M059J (cell line): Measurements from ENCODE around the gene GUCY1A1. TPM values are rescaled to one million over a fixed set of nuclear protein-coding genes. Genes with fewer than 3 reads are reported as not detected.

Experiments
- DNase-seq: peaks from one replicate; pipeline ENCODE4 v3.0.0-alpha.2; 2012; ENCODE audit warnings: low read depth
- total RNA-seq: library from RNA; depleted of rRNA; stranded (reverse); fragments of >200 nt; shearing (Covaris generic); gene quantifications from 2 replicates; pipeline ENCODE4 v1.2.3, GENCODE V29; 2014

Gene GUCY1A1
- total RNA-seq, 1 experiment from 2014 or later = 0.15 TPM

DNA sequence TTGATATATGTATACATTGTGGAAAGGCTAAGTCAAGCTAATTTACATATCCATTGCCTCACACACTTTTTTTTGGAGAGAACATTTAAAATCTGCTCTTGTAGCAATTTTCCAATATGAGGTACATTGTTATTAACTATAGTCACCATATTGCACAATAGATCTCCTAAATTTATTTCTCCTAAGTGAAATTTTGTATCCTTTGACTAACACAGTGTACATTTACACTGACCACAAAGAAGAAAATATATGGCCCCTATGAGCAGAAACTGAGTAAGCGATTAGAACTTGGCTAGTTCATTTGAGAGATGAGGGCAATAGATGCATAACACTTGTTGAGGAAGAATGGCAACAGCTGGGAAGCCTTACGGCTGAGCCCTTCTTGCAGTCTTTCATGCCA, 71.9 kb downstream of the GUCY1A1 start:
- DNase-seq = no peak

DNA sequence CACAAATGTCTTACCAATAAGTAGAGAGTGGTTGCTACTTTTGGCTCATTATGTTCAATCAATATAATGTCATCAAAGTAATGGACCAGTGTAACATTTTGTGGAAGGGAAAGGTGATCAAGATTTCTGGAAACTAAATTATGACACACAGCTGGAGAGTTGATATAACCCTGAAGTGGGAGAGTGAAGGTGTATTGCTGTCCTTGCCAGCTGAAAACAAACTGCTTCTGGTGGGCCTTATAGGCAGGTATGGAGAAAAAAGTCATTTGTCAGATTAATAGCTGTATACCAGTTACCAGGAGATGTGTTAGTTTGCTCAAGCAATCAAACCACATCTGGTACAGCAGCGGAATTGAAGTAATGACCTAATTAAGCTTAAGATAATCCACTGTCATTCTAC, 74.9 kb downstream of the GUCY1A1 start:
- no peak for DNase-seq

DNA sequence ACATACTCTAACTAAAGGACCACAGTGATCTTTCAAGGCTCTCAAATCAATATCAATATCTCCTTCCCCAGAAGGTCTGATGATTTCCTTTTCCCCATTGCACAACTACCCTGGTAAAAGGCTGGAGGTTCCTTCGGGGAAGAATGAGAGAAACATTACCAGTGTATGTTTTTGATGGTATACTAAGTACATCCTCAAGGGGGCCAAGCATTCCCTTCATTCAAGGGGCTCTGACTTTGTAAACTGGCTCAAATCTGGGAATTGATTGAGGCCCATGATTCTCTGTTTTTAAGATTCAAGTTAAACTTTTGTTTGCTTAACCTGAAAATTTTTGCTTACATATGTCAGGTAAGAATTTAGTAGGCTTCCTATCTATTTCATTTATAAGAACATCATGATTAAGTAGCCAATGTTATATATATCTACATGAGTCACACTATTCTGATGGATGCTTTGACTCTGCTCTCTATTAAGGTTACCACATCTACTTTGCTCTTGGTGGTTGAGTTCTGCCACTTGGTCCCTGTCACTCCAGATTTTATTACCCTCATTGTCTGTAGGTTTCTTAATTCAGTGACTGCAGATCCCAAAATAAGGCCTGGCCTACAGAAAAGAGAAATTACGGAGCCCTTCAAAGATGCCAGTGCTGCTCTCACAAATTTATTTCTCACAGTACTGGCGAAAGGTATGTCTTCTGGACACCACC, 75.8 kb downstream of the GUCY1A1 start:
- no peak for DNase-seq

DNA sequence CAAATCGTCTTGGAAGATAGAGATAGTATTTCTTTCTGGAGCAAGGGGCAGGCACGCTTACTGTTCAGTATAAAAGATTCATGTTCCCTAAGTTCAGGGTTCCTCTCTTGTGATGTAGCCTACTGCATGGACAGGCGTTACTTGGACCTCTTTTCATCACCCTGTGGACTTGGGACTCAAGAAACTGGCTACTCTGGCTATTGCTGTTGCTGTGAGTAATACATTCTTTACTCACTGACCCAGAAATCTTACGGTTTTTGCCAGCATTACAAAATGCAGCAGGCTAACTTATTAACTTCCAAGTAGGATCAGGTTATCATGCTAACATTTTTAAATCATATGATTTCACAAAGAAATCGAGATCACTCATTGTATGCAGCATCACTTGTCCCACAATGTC, 79.3 kb downstream of the GUCY1A1 start:
- peak; percentile 29 for DNase-seq

DNA sequence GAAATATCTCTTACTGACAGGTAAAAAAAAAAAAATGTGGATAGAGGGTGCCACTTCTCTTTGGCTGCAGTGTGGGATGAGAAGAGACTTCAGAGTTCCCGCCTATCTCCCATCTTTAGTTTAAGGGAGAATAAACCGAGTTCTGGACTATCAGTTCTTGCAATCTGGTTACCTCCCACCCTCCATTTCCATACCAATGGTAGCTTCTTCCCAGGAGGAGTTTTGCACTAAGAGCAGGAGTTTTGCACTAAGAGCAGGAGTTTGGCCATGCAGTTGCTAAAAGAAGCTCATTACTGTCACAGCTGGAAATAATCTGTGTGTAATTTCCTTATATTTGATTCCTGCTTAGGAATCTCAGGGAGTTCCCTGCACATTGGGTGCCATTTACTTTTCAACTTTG, 81.4 kb downstream of the GUCY1A1 start:
- DNase-seq = no peak

DNA sequence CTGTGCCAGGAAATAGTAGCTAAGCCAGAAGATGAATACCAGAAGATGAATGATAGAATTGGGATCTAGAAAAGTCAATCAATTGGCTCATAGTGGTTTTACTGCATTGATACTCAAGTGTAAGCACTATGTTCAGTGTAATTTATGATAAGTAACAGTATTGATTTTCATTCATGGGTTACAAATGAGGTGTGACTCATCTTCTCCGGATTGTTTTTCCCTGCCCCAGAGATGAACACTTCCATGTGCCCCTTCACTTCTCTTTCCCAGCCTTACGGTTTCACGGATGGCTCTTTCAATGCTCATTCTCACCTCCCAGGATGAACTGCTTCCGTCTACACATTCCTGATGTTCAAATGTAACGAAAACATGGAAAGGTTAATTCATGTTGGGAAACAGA, 82.4 kb downstream of the GUCY1A1 start:
- DNase-seq = no peak

DNA sequence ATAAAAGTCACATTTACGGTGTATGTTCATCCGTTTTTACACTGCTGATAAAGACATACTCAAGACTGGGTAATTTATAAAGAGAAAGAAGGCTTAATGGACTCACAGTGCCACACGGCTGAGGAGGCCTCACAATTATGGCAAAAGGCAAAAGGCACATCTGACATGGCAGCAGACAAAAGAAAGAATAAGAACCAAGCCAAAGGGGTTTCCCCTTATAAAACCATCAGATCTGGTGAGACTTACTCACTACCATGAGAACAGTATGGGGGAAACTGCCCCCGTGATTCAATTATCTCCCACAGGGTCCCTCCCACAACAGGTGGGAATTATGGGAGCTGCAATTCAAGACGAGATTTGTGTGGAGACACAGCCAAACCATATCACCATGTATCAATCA, 84.9 kb downstream of the GUCY1A1 start:
- no peak for DNase-seq

DNA sequence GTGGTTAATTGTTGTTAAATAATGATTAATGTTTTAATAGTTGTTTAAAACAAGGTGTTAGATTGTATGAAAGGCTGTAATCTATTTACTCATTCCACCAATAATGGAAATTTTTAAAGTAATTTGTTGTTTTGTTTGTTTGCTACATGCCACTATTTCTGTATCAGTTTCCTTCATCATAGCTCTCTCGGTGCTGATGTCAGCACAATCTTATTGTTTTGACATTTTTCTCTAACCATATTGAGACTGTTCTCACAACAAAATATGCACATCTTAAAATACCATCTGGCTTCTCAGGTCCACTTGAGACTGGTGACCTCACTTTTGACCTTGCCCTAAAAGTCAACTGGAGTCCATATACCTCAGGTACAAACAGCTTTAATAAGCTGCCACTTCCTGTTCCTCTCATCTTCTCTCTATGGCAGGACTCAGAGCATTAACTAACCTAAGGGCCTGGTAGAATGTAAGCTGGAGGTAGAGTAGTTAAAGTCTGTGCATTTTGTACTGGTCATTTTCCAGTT, 91.2 kb downstream of the GUCY1A1 start:
- DNase-seq = no peak

DNA sequence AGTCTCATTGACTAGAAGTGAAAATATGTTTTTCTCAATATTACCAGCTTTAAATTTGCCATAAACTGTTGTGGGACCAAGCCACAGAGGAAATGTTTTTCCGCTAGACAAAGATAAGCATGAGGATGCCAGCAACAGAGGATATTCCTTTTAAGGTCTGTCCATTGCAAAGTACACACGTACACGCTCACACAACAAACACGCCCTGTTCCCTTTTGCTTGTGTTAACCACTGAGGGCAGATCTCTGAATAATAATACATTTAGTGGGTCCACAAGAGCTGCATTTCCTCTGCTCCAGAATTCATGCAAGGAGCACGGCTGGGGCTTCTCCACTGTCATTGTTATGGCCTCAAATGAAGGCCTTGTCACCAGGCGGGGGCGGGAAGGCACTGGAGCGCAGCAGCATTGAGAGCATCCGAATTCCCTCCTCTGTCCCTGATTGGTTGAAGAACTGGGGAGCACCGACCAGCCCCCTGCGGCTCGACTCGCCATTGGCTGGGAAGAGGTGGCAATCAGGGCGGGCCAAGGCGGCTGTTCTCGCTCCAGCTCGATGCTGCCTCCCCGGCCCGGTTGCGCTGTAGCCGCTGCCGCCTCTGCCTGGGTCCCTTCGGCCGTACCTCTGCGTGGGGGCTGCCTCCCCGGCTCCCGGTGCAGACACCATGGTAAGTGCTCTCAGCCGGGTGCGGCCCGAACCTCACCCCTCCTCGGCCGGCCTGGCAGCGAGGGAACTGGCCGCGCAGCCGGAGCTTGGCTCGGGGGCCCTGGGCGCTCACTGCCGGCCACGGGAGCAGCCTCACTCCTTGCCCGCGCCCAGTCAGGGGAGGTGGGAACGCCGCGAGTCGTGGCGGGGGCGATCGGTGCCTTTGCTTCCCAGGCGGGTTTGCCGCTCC, 92.1 kb downstream of the GUCY1A1 start, which contains the start of gene GUCY1B1:
TSS of gene GUCY1B1 (plus strand) at position 541 of the 891 bp plus-strand sequence. CDS start at position 661, 120 bp downstream.
- DNase-seq = peak; percentile 85

DNA sequence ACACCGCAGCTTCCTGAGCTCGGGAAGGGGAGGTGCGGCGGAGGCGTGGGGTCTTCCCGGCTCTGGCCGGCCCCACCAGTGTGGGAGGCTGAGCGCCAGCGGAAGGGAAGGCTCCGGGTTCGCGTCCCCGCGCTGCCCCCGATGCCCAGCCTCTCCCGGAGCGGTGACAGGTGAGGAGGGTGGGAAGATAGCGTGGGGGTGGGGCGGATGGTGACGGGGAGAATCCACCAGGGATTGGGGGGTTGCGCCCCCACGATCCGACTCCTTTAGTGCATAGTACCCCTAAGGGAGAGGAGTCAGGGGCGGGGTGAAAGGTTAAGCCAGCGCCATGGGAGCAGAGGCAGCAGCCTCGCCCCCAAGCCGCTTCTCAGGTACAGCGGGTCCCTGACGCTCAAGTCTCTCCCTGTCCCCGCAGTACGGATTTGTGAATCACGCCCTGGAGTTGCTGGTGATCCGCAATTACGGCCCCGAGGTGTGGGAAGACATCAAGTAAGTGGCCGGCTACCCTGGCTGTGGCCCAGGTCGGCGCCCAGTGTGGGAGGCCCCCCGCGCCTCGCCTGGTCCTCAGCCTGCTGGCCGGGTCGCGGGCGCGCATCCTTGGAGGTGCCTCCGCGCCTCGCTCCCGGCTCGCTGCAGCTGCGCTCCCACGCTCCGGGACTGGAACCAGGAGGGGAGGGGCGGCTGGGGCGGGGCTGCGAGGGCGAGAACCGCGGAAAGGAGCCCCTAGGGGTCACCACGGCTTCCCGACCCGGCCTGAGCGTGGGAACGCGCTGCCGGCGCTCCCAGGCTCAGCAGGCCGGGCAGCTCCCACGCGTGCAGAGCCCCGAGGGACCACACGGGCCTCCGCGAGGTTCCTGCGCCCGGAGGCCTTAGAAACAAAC, 93.0 kb downstream of the GUCY1A1 start:
- peak; percentile 25 for DNase-seq

DNA sequence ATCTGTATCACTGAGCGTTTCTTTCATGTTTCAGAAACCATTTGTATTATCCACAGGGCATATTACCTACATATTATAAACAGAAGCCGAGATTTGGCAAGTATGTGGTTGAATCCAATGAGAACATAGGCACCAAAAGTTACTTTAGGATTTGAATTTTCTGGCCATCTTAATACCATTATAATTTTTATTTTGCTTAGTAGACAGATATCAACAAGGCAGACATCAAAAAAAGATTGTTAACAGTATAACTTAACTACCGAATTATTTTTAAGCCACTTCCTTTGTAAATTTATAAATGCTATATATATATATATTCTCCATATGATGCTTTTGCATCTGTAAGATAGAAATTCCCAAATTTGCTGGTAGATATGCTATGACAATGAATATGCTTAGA, 94.4 kb downstream of the GUCY1A1 start:
- no peak for DNase-seq

DNA sequence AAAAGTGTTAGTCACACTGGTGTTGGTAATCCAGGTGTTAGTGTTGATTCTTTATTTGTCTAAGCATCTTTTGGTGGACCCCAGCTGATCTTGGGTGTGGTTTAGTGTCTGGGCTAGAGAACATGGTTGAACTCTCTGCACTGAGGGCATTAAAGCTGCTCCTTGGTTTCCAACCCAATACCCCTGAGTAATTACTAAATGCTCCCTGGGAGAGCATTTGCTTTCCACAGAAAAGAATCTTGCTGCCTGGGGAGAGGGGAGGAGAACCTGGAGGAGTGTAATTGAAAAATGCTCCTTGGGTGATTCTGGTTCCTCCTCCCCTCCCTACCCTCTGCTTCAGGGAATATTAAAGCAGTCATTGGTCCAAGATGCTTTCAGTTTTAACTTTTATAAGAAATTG, 95.3 kb downstream of the GUCY1A1 start:
- DNase-seq = no peak

DNA sequence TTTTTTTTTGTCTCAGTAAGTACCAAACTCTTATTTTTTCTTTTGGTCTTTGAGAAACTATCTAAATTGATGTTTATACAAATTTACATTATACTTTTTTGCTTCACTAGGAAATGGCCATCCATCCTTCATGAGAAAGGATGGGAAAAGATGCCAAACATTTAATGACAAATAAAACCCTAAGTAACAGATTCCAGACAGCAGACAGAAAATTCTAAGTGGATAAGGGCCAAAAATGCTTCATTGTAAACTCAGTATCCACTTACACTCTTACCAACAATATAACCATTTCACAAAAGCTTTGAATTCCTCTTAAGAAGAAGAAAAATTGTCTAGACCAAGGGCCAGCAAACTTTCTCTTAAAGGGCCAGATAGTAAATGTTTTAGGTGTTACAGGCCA, 95.7 kb downstream of the GUCY1A1 start:
- DNase-seq = no peak

DNA sequence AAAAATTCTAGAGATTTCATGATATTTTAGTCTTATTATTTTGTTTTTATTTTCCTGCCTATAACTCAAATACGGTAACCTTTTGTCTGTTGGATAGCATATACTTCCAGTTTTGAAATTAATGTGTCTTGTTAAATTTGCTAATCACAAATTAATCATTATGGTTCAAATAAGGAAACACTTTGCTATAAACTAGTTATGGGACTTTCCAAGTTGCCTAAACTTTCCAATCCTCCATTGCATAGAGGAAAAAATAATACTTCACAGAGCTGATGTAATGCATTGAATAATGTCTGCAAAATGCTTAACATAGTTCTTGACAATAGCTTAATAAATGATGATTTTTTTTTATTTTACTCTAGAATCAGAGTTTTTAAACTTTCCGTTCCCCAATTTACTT, 96.9 kb downstream of the GUCY1A1 start:
- no peak for DNase-seq

DNA sequence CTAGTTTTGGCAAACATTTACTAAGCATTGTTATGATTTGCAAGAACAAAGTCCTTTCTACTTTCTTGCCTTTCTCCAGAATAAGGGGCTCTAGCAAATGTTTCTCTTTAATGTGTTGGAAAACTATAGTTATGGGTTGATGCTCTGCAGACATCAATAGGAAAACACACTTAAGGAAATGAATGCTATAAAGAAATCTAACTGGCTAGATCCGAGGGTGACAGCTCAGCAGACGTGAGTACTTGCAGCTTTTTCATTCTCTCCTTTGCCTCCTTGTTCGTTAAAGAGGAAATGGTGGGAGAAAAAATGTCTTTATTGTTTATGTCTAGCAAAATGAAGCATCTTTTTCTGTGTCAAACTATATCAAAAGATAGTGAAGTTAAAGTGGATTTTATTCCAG, 98.5 kb downstream of the GUCY1A1 start:
- no peak for DNase-seq

DNA sequence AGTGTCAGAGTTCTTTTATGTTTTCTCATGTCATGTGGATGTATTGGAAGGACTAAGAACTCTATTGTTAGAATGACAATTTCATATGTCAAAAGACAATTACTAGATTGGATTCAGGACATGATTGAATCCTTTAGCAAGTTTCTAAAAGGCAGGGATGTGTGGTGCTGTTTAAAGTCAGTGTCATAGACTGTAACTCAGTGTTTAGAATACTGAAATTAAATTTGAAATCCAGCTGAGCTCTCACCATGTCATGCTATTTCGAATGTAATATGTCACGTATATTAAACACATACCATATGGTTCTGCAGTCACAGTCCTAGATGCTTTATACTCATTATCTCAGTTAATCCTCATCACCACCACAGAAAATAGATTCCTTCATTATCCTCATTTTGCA, 100.0 kb downstream of the GUCY1A1 start:
- no peak for DNase-seq

DNA sequence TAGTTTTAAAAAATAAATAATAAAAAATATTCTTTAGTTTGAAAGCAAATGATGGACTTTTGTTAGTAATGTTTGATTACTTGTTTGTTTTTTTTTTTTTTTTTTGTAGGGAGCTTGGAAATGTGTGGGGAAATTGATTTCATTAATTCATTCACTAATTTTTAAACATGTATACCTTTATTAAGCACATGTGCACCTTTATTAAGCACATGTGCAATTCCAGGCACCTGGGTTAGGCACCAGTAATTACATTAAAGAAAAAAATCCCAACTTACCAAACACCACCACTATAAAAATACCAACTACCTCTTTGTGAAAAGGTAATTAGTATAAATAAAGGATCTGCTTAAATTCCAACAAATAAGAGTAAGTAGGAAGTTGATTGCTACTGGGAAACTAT, 101.7 kb downstream of the GUCY1A1 start:
- no peak for DNase-seq

DNA sequence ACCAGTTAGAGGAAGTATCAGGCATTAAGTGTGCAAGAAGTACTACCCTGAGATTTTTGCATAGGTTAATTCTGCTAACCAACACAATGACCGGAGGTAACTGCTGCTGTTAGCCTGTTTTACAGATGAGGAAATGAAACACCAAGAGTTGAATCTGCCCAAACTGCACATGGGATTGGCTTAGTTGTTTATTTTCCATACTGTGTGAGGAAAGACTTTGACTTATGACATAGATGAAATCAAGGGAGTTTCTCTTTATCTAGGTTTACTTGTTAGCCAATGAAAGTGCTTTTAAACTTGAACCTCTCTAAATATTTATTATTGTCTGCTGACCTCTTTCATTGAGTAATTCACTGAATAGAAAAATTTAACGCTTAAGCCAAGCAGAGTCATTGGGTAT, 102.4 kb downstream of the GUCY1A1 start:
- DNase-seq = no peak

DNA sequence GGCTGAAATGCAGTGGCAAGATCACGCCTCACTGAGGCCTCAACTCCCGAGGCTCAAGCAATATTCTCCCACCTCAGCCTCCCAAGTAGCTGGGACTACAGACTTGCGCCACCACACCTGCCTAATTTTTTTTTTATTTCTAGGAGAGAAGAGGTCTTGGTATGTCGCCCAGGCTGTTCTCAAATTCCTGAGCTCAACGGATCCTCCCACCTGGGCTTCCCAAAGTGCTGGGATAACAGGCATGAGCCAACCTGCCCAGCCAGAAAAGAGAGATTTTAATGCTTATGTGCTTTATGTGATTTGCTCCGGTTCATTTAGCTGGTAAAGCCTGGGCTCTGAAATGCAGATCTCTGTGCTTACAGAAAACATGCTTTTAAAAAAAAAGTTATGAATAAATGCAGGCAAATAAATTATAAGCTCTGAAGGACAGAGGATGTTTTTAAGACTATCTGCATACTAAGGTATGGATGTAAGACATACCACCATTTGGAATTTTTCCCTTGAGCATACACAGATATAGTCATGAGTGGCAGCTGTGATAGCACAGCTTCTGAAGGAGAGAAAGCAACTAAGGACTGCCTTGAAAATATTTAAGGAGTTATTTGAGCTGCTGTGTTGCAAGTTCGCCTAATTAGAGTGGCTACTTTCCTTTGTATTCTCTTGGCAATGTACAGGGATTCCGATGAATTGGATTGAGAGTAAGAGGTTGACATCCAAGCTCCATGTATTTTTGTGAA, 106.0 kb downstream of the GUCY1A1 start:
- DNase-seq = no peak

DNA sequence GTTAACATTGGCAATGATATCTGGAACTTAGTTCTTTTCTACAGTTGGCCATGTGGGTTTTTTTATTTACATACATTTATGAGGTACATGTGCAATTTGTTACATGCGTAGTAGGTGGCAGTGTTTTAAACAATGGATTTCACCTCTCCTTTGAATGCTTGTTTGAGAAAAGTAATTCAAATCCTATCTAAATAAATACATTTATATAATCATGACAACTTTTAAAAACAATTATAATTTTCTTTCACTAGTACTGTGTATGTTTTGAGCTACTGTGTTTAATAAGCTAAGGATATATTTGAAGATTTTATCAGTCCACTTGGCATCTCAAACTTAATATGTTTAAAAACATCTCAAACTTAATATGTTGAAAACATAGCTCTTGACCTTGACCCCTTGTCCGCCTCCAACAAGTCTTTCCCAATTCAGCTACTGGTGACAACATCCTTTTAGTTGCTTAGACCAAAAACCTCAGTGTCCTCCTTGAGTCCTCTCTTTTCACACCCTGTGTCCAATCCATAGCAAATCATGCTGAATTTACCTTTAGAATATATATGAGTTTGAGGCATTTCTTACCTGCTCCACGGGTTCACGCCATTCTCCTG, 106.7 kb downstream of the GUCY1A1 start:
- DNase-seq = no peak

DNA sequence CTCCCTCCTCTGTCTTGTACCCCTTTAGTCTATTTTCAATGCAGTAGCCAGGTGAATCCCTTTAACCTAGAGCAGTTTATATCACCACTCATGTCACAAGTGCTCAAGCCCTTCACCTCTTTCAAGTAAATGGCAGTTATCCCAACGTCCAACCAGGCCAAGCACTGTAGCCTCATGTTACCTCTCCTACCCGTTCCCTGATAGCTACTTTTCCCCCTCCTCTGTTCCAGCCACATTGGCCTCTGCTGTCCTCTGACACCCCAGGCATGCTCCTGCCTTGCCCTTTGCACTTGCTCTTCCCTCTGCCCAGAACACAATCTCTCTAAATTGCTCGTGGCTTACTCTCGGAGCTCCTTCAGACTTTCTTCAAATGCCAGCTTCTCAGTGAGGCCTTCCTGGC, 107.4 kb downstream of the GUCY1A1 start:
- DNase-seq = no peak
